GM12878 (cell line): ENCODE results near the gene VWA3B. TPM values are rescaled to one million over a fixed set of nuclear protein-coding genes. Genes with fewer than 3 reads are reported as not detected.

Experiments used
- ATAC-seq: fragments of 200-7000 bp; cut with Tn5 transposase; 3 replicates; pipeline ENCODE4 v1.9.1; 2020; ENCODE audit warnings: mild to moderate bottlenecking, moderate library complexity
- BruUV-seq: library from RNA; stranded (reverse); fragments of 400-500 nt; replicated peaks from 2 replicates; lab custom pipeline; 2021; lab: Mats Ljungman, UMichigan
- CTCF ChIA-PET: fragments of 300-600 bp; sonication (Branson Sonifier 250); formaldehyde crosslinking; extraction: SDS; loops from one replicate; lab custom pipeline; 2021; ENCODE audit warnings: inconsistent platforms; lab: Yijun Ruan, JAX
- POLR2A ChIA-PET: fragments of 350-600 bp; formaldehyde crosslinking; extraction: SDS; loops from one replicate; lab custom pipeline; 2021; ENCODE audit warnings: inconsistent platforms; lab: Charles Lee
- RAD21 ChIA-PET: fragments of 300-600 bp; sonication (Branson Sonifier 250); formaldehyde crosslinking; loops from one replicate; lab custom pipeline; 2023; ENCODE audit warnings: antibody characterized with exemption; ENCODE audit not compliant: unreplicated experiment; lab: Charles Lee
- SMC1A ChIA-PET: fragments of 300-600 bp; sonication (Branson Sonifier 250); formaldehyde crosslinking; loops from one replicate; lab custom pipeline; 2023; ENCODE audit not compliant: unreplicated experiment, uncharacterized antibody; lab: Charles Lee
- DNase-seq: peaks from one replicate; pipeline ENCODE4 v3.0.0-alpha.2; 2011; ENCODE audit warnings: low read depth, low spot score
- FAIRE-seq: peaks from 3 replicates; lab custom pipeline; 2011; peaks lifted over from hg19 to GRCh38; lab: Jason Lieb, UNC
- H2AFZ ChIP-seq: 2 replicates; pipeline ENCODE4 v1.6.0; 2011; ENCODE audit warnings: low read depth, low read length, control low read depth; ENCODE audit not compliant: control insufficient read depth
- H3K27ac ChIP-seq: 2 replicates; pipeline ENCODE4 v1.5.1; 2011; ENCODE audit warnings: control low read depth; ENCODE audit not compliant: control insufficient read depth, insufficient read depth
- H3K27me3 ChIP-seq, 2 experiments: replicated peaks in 1 of 2; 2 replicates each; pipeline versions ENCODE4 v1.6.0 to v1.6.1; 2011; ENCODE audit warnings: low read length in 1 of 2; ENCODE audit not compliant: control insufficient read depth in 2 of 2, insufficient read depth in 2 of 2
- H3K36me3 ChIP-seq, 2 experiments: 2 replicates each; pipeline ENCODE4 v1.5.1; 2011; ENCODE audit warnings: low read length in 1 of 2; ENCODE audit not compliant: control insufficient read depth in 2 of 2, insufficient read depth in 2 of 2
- H3K4me1 ChIP-seq: 2 replicates; pipeline ENCODE4 v1.6.1; 2011; ENCODE audit warnings: mild to moderate bottlenecking, low read length, moderate library complexity, mixed read lengths; ENCODE audit not compliant: control insufficient read depth, insufficient read depth
- H3K4me2 ChIP-seq: 2 replicates; pipeline ENCODE4 v1.6.0; 2011; ENCODE audit warnings: control low read depth; ENCODE audit not compliant: control insufficient read depth, insufficient read depth
- H3K4me3 ChIP-seq: fragments of 200-600 bp; sonication (generic); 2 replicates; pipeline ENCODE4 v1.5.1; 2016
- H3K79me2 ChIP-seq: 2 replicates; pipeline ENCODE4 v1.6.0; 2011; ENCODE audit warnings: low read length; ENCODE audit not compliant: control insufficient read depth, insufficient read depth
- H3K9ac ChIP-seq: 2 replicates; pipeline ENCODE4 v1.8.0; 2011; ENCODE audit warnings: low read length, control low read depth, mixed read lengths; ENCODE audit not compliant: control insufficient read depth, insufficient read depth
- H3K9me3 ChIP-seq: replicated peaks from 3 replicates; pipeline ENCODE4 v1.5.1; 2011; ENCODE audit warnings: mild to moderate bottlenecking, low read length; ENCODE audit not compliant: control insufficient read depth, insufficient read depth
- H4K20me1 ChIP-seq: 2 replicates; pipeline ENCODE4 v1.6.0; 2011; ENCODE audit not compliant: control insufficient read depth, insufficient read depth
- BCLAF1 ChIP-seq: fragments of 450-650 bp; IDR thresholded peaks from 2 replicates; pipeline ENCODE4 v1.6.1; 2017; ENCODE audit warnings: antibody characterized with exemption, mild to moderate bottlenecking, moderate library complexity
- CUX1 ChIP-seq: IDR thresholded peaks from 2 replicates; pipeline ENCODE4 v1.6.1; 2012; ENCODE audit warnings: improper control_type of control experiment, low read depth, low read length; ENCODE audit not compliant: insufficient replicate concordance
- HDAC6 ChIP-seq: fragments of 200-600 bp; sonication (generic); IDR thresholded peaks from one replicate; pipeline ENCODE4 v1.8.0; 2017; ENCODE audit warnings: antibody characterized with exemption; ENCODE audit not compliant: unreplicated experiment
- JUND ChIP-seq: IDR thresholded peaks from 2 replicates; pipeline ENCODE4 v1.6.1; 2012; ENCODE audit warnings: low read depth, mild to moderate bottlenecking, low read length, improper control_type of control experiment, moderate library complexity
- MEF2A ChIP-seq: IDR thresholded peaks from 2 replicates; pipeline ENCODE4 v1.6.1; 2011; ENCODE audit warnings: low read depth, mild to moderate bottlenecking, low read length, moderate library complexity; ENCODE audit not compliant: insufficient read depth
- NR2C2 ChIP-seq: IDR thresholded peaks from 2 replicates; pipeline ENCODE4 v1.6.1; 2011; ENCODE audit warnings: borderline replicate concordance, low read depth; ENCODE audit not compliant: control insufficient read depth, insufficient read length
- PBX3 ChIP-seq: IDR thresholded peaks from 2 replicates; pipeline ENCODE4 v1.6.1; 2011; ENCODE audit warnings: mild to moderate bottlenecking, low read depth, low read length, moderate library complexity; ENCODE audit not compliant: insufficient replicate concordance
- POU2F2 ChIP-seq: IDR thresholded peaks from 3 replicates; pipeline ENCODE4 v1.6.1; 2011; ENCODE audit warnings: low read depth, mild to moderate bottlenecking, low read length, borderline replicate concordance
- ZNF24 ChIP-seq: fragments of 450-650 bp; IDR thresholded peaks from 2 replicates; pipeline ENCODE4 v1.6.1; 2017; ENCODE audit warnings: antibody characterized with exemption, mild to moderate bottlenecking
- whole genome bisulfite sequencing: methylation state at CpG from one replicate; pipeline ENCODE4 v1.1.6; 2016; ENCODE audit warnings: low lambda C conversion rate; ENCODE audit not compliant: insufficient replicate concordance, insufficient coverage; ENCODE audit errors: missing lambda C conversion rate; 5-methylcytosine and 5-hydroxymethylcytosine counted together
- in situ Hi-C: fragments of 300-500 bp; cut with MboI; formaldehyde crosslinking; loops from 9 replicates; pipeline ENCODE4 v1.14.3; 2018; ENCODE audit warnings: mixed read lengths
- intact Hi-C: fragments of 100-400 bp; cut with micrococcal nuclease; formaldehyde crosslinking; loops from one replicate; pipeline ENCODE4 v1.14.2; 2022; ENCODE audit not compliant: unreplicated experiment
- polyA plus RNA-seq, 11 experiments: library from polyadenylated mRNA; depleted of rRNA in 4 of 11; unstranded in 6 of 11; stranded (reverse) in 5 of 11; fragments of >200 nt; fragmentation: Nextera tagmentation in 4 of 11; fragmentation: Illumina TruSeq in 1 of 11; extraction: Ambion mirVana in 4 of 11; extraction: Trizol in 1 of 11; gene quantifications; 1 replicate in 1 of 11; 2 replicates in 10 of 11; pipeline versions ENCODE4 v1.2.1 to v1.2.3, GENCODE V29; 2011 to 2016; ENCODE audit warnings: inconsistent platforms in 2 of 11, missing spikeins in 2 of 11, low read depth in 1 of 11
- total RNA-seq, 4 experiments: library from RNA; depleted of rRNA in 3 of 4; stranded (reverse); fragments of >200 nt in 3 of 4; fragmentation: Illumina TruSeq in 1 of 4; extraction: Trizol in 1 of 4; gene quantifications; 2 replicates each; pipeline versions ENCODE4 v1.2.1 to v1.2.3, GENCODE V29; 2013 to 2021
- TF ChIP-seq, protein P1 (sequence below): fragments of 450-650 bp; conservative IDR thresholded peaks from 2 replicates; pipeline ENCODE4 v1.6.1; 2017; ENCODE audit warnings: mild to moderate bottlenecking, moderate library complexity

The VWA3B gene
- total and polyA plus RNA-seq, 10 of the 15 experiments (the other 5 are each of a cell fraction or from before 2014, with no cell fraction given): 0.04 to 0.86 (median 0.19) TPM; not detected in 4

GRCh38 chr2:98037206-98037605 lies 49.8 kb upstream of the VWA3B start:
- 26% methylated on average over 2 of the region's 2 CpGs for WGBS
- Histone ChIP-seq H3K79me2 (no peaks in the 10 kb centered on the region), H3K9me3 (no peaks in the 10 kb centered on the region), H3K27ac (no peak overlapping the region), H2AFZ (no peak overlapping the region), H3K27me3 (no peaks in the 10 kb centered on the region; a peak in 1 of 4 replicates), H4K20me1 (no peaks in the 10 kb centered on the region), H3K36me3 (no peaks in the 10 kb centered on the region), H3K9ac (no peak overlapping the region), H3K4me1 (no peaks in the 10 kb centered on the region), H3K4me2 (no peak overlapping the region), H3K4me3 (no peak overlapping the region)
- intact Hi-C loops (no loop called here), in situ Hi-C loops (no loop called here)
- ATAC-seq (no peak), DNase-seq (no peak), FAIRE-seq (no peak)
- RAD21 ChIA-PET: interaction anchor here (0.6 to 0.9 kb wide), 2 partner anchors 46 to 91 kb away, joined by 3 read pairs; no protein-coding TSS in a partner anchor
- SMC1A ChIA-PET: interaction anchor here (0.7 to 2.0 kb wide), 4 partner anchors 9 to 227 kb away, joined by 3 to 8 read pairs (median 4); no protein-coding TSS in a partner anchor
- POLR2A ChIA-PET: interaction anchor here (1.1 to 1.8 kb wide), 2 partner anchors 9 to 12 kb away, joined by 3 to 4 read pairs; no protein-coding TSS in a partner anchor
- CTCF ChIA-PET: interaction anchor here (0.6 to 1.8 kb wide), 3 partner anchors 9 to 800 kb away, joined by 3 to 7 read pairs (median 5); no protein-coding TSS in a partner anchor
- BruUV-seq: no TSS peak
- TF ChIP-seq HDAC6: no peak
- no peak for TF ChIP-seq BCLAF1
- no peak for TF ChIP-seq NR2C2
- TF ChIP-seq POU2F2: no peak
- TF ChIP-seq, protein P1, sequence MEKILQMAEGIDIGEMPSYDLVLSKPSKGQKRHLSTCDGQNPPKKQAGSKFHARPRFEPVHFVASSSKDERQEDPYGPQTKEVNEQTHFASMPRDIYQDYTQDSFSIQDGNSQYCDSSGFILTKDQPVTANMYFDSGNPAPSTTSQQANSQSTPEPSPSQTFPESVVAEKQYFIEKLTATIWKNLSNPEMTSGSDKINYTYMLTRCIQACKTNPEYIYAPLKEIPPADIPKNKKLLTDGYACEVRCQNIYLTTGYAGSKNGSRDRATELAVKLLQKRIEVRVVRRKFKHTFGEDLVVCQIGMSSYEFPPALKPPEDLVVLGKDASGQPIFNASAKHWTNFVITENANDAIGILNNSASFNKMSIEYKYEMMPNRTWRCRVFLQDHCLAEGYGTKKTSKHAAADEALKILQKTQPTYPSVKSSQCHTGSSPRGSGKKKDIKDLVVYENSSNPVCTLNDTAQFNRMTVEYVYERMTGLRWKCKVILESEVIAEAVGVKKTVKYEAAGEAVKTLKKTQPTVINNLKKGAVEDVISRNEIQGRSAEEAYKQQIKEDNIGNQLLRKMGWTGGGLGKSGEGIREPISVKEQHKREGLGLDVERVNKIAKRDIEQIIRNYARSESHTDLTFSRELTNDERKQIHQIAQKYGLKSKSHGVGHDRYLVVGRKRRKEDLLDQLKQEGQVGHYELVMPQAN: no peak
- no peak for TF ChIP-seq PBX3
- TF ChIP-seq ZNF24: no peak
- TF ChIP-seq JUND: no peak
- no peak for TF ChIP-seq MEF2A
- TF ChIP-seq CUX1: no peak
